ENCODE data around the gene TXNIP. TPM values are rescaled to one million over a fixed set of nuclear protein-coding genes. Genes with fewer than 3 reads are reported as not detected.
A peak's percentile ranks its signal among the peaks of the same experiment; 100 is the strongest.

TXNIP gene
- total and polyA plus RNA-seq, 2 of the 4 experiments (the other 2 are of a cell fraction) = 36.4 to 77.2 TPM

- no peak overlapping the region for H3K14ac ChIP-seq (replicated peaks; ENCODE audit: low read depth, low read length)
- H3K9ac ChIP-seq (ENCODE audit: low read depth, low read length) = no peak overlapping the region
- H3K36me3 ChIP-seq (ENCODE audit: control insufficient read depth, insufficient read depth, low read length) = no peaks in the 10 kb centered on the region
- H3K4me3 ChIP-seq (ENCODE audit: insufficient read depth, low read depth, low read length) = no peak overlapping the region
- H2AK9ac ChIP-seq (replicated peaks; ENCODE audit: low read depth, low read length, poor library complexity) = no peak overlapping the region
- WGBS, 2 experiments (ENCODE audit: extremely low coverage in 2 of 2, insufficient read length in 1 of 2) = no CpG with 5 or more reads among the region's 6 CpGs
- no TSS peak for BruUV-seq (replicated peaks)
- H2BK15ac ChIP-seq (ENCODE audit: low read depth, low read length) = no peak overlapping the region
- no peak for TF ChIP-seq CEBPB (IDR thresholded peaks at IDR 0.05; ENCODE audit: low read depth, low read length)
- TF ChIP-seq MXI1 (IDR thresholded peaks at IDR 0.05; ENCODE audit: borderline replicate concordance, low read depth, low read length) = no peak
- TF ChIP-seq MAFK (IDR thresholded peaks at IDR 0.05; ENCODE audit: low read depth, low read length) = no peak
- TF ChIP-seq BHLHE40 (IDR thresholded peaks at IDR 0.05; ENCODE audit: low read depth, low read length) = no peak
- TF ChIP-seq, protein P1, sequence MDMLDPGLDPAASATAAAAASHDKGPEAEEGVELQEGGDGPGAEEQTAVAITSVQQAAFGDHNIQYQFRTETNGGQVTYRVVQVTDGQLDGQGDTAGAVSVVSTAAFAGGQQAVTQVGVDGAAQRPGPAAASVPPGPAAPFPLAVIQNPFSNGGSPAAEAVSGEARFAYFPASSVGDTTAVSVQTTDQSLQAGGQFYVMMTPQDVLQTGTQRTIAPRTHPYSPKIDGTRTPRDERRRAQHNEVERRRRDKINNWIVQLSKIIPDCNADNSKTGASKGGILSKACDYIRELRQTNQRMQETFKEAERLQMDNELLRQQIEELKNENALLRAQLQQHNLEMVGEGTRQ (IDR thresholded peaks at IDR 0.05; ENCODE audit: low read depth, low read length) = no peak
- TF ChIP-seq FOS (IDR thresholded peaks at IDR 0.05; ENCODE audit: low read depth, low read length) = no peak
- TF ChIP-seq CTCF (conservative IDR thresholded peaks at IDR 0.05; ENCODE audit: low read depth, low read length) = no peak
- no peak for TF ChIP-seq NFE2L2 (IDR thresholded peaks at IDR 0.05; ENCODE audit: low read depth, low read length)
- no peak for TF ChIP-seq RAD21 (IDR thresholded peaks at IDR 0.05; ENCODE audit: low read length)
- no peak for DNase-seq
- no peaks in the 10 kb centered on the region for H4K20me1 ChIP-seq (ENCODE audit: insufficient read depth, low read length)
- ATAC-seq (ENCODE audit: low read depth) = no peak
- H2AK5ac ChIP-seq (ENCODE audit: low read depth, low read length) = peak overlapping the region; percentile 75; the same call in 1 of the 2 replicates
- in situ Hi-C loops (cut with MboI; ENCODE audit: low sequenced_read_pairs) = loop anchor here (5.0 kb wide), 1 partner anchor 166 kb away; the partner anchor contains the start of gene NUDT17
- H2BK5ac ChIP-seq (ENCODE audit: low read depth, low read length, poor library complexity, severe bottlenecking) = no peak overlapping the region
- H2BK120ac ChIP-seq (ENCODE audit: low read depth, low read length) = no peak overlapping the region
- no peaks in the 10 kb centered on the region for H3K9me3 ChIP-seq (ENCODE audit: control insufficient read depth, insufficient read depth, low read length)
- CTCF ChIA-PET = interaction anchor here (0.7 to 1.9 kb wide), 2 partner anchors 36 to 122 kb away, joined by 3 to 7 read pairs; no protein-coding TSS in a partner anchor
- peaks cover 16% of the 10 kb centered on the region for H3K27me3 ChIP-seq (ENCODE audit: control insufficient read depth, insufficient read depth, low read length)
- no peaks in the 10 kb centered on the region for H3K4me1 ChIP-seq (ENCODE audit: control insufficient read depth, insufficient read depth, low read length)
- dilution Hi-C loops (cut with HindIII; ENCODE audit: low sequenced_read_pairs, unreplicated experiment) = no loop called here
- H3K18ac ChIP-seq (ENCODE audit: low read depth, low read length) = no peak overlapping the region
- no peak overlapping the region for H2AFZ ChIP-seq (replicated peaks; ENCODE audit: low read length, poor library complexity)
- no peak overlapping the region for H3K56ac ChIP-seq (ENCODE audit: extremely low read depth, insufficient read depth, low read length)
- H4K5ac ChIP-seq (ENCODE audit: low read depth, low read length) = no peak overlapping the region
- intact Hi-C loops (cut with micrococcal nuclease) = loop anchor here (1.0 kb wide), 3 partner anchors 36 to 168 kb away; partner anchors contain the start of gene NUDT17
- no peak overlapping the region for H3K4ac ChIP-seq (ENCODE audit: low read depth, low read length)
- H4K91ac ChIP-seq (ENCODE audit: insufficient read depth, low read depth, low read length) = no peak overlapping the region
- POLR2A ChIA-PET (ENCODE audit: unreplicated experiment) = no interaction called here
- no peak overlapping the region; the same call in 1 of the 2 replicates for H3K23ac ChIP-seq (ENCODE audit: low read depth, low read length)
- H3K9me1 ChIP-seq (ENCODE audit: insufficient read depth, low read length) = no peaks in the 10 kb centered on the region
- no peak overlapping the region for H3K4me2 ChIP-seq (ENCODE audit: low read depth, low read length)
- no peak overlapping the region for H3K27ac ChIP-seq (ENCODE audit: insufficient read depth, low read length)
- no peak overlapping the region for H2BK20ac ChIP-seq (ENCODE audit: low read depth, low read length)
- no peak overlapping the region for H4K8ac ChIP-seq (ENCODE audit: low read depth in 2 of 2, low read length in 2 of 2)
- no peaks in the 10 kb centered on the region for H3K79me1 ChIP-seq (ENCODE audit: low read depth in 1 of 2, low read length in 2 of 2)
Observed at GRCh38 chr1:146013559-146013922, 17.2 kb upstream of the TXNIP start.
